Measurements from ENCODE around the gene KCTD6. TPM values are rescaled to one million over a fixed set of nuclear protein-coding genes. Genes with fewer than 3 reads are reported as not detected.

KCTD6 gene
- total RNA-seq, 1 experiment from 2014 or later, result 12.0 TPM

- H3K4me3 ChIP-seq (replicated peaks in 1 of 2; ENCODE audit: low read depth in 1 of 2, low read length in 2 of 2), result no peak overlapping the region
- no peaks in the 10 kb centered on the region for H3K79me2 ChIP-seq (ENCODE audit: insufficient read depth, low read length)
- H3K4me1 ChIP-seq (ENCODE audit: control insufficient read depth in 1 of 2, insufficient read depth in 2 of 2, low read length in 2 of 2), result no peaks in the 10 kb centered on the region
- POLR2A ChIA-PET, result no interaction called here
- no peaks in the 10 kb centered on the region for H3K36me3 ChIP-seq (ENCODE audit: control insufficient read depth in 1 of 2, insufficient read depth in 2 of 2, low read length in 2 of 2)
- no peaks in the 10 kb centered on the region for H4K20me1 ChIP-seq (ENCODE audit: insufficient read depth)
- H3K9me2 ChIP-seq (ENCODE audit: insufficient read depth), result no peaks in the 10 kb centered on the region
- no TSS peak for BruUV-seq (replicated peaks)
- RAD21 ChIA-PET (ENCODE audit: low non-redundant PET in 1 of 2, low total read pairs in 2 of 2, uncharacterized antibody in 2 of 2, unreplicated experiment in 2 of 2), result no interaction called here
- no peak overlapping the region for H3K27ac ChIP-seq (ENCODE audit: low read depth, low read length)
- no peak for ATAC-seq
- no peak overlapping the region for H3K4me2 ChIP-seq (ENCODE audit: low read length)
- intact Hi-C loops (cut with micrococcal nuclease), result no loop called here
- 0 out of 4 replicates have a peak, but pooled peaks cover 0 to 2% of the 10 kb centered on the region in 2 experiments for H3K9me3 ChIP-seq (ENCODE audit: control insufficient read depth in 1 of 2, insufficient read depth in 1 of 2, low read depth in 1 of 2, low read length in 2 of 2)
- CTCF ChIA-PET, result no interaction called here
- H2AFZ ChIP-seq (ENCODE audit: low read depth, low read length, poor library complexity, severe bottlenecking), result no peak overlapping the region
- TF ChIP-seq TCF7L2 (IDR thresholded peaks at IDR 0.05; ENCODE audit: borderline replicate concordance, extremely low read depth, insufficient read depth, insufficient read length) (no peak), SRF (IDR thresholded peaks at IDR 0.05; ENCODE audit: low read depth) (no peak), EZH2 (IDR thresholded peaks at IDR 0.05) (no peak), JUND (IDR thresholded peaks at IDR 0.05) (no peak), ZFX (IDR thresholded peaks at IDR 0.05) (no peak), YY1 (IDR thresholded peaks at IDR 0.05; ENCODE audit: extremely low read depth, insufficient replicate concordance, low read depth, low read length) (no peak), SP1 (IDR thresholded peaks at IDR 0.05; ENCODE audit: low read depth) (no peak), RAD21 (IDR thresholded peaks at IDR 0.05; ENCODE audit: low read depth) (no peak), ZNF274 (IDR thresholded peaks at IDR 0.05; ENCODE audit: low read depth, low read length) (no peak), EGR1 (IDR thresholded peaks at IDR 0.05; ENCODE audit: low read depth) (no peak)
- H3K27me3 ChIP-seq (ENCODE audit: insufficient read depth, low read length), result no peaks in the 10 kb centered on the region
- DNase-seq (ENCODE audit: low read depth, low spot score), result no peak
- no peak overlapping the region for H3K9ac ChIP-seq (ENCODE audit: low read length)
Measured at GRCh38 chr3:58551636-58552180, 59.8 kb downstream of the KCTD6 start.

Other genes starting within 250 kb of the KCTD6 start
- gene RPP14, start 185.9 kb upstream of the KCTD6 start, total RNA-seq (2021; ENCODE audit: unreplicated experiment), result 22.4 TPM
- 13.5 TPM for gene HTD2, start 185.6 kb upstream of the KCTD6 start, total RNA-seq (2021; ENCODE audit: unreplicated experiment)
- 10.2 TPM for gene PXK, start 159.2 kb upstream of the KCTD6 start, total RNA-seq (2021; ENCODE audit: unreplicated experiment)
- 60.2 TPM for gene PDHB, start 58.3 kb upstream of the KCTD6 start, total RNA-seq (2021; ENCODE audit: unreplicated experiment)
- 12.8 TPM for gene ACOX2, start 45.1 kb downstream of the KCTD6 start, total RNA-seq (2021; ENCODE audit: unreplicated experiment)
- not detected for gene FAM107A, start 85.3 kb downstream of the KCTD6 start, total RNA-seq (2021; ENCODE audit: unreplicated experiment)
- 0.32 TPM for gene FAM3D, start 174.7 kb downstream of the KCTD6 start, total RNA-seq (2021; ENCODE audit: unreplicated experiment)